Erythroblast (primary cell): ENCODE results near the gene RALGPS1.

Experiments used
- GATA1 ChIP-seq: IDR thresholded peaks from 2 replicates; pipeline ENCODE4 v1.6.1; 2011; ENCODE audit warnings: low read depth, mild to moderate bottlenecking, control low read depth, low read length, moderate library complexity
- POLR2A ChIP-seq: IDR thresholded peaks from 2 replicates; pipeline ENCODE4 v1.6.1; 2011; ENCODE audit warnings: mild to moderate bottlenecking, low read length

DNA sequence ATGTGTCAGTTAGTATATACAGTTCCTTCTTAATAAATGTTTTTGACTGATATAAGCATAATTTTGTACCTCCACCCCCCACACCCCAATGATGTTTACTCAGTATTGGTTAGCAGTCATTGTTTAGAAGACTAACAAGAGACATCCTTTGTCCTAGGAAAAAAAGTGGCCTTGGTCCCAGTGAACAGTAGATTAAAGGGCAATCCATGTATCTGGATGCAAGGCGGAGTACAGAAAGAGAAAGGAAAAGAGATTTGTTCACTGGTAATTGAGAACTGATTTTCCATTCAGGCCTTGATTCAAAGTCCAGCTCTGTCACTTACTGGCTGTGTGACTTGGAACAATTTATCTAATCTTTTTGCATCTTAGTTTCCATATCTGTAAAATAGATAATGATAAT is 4.6 kb downstream of the RALGPS1 start:
- TF ChIP-seq POLR2A (no peak), GATA1 (no peak)
